ENCODE data around the gene LGALSL. TPM values are rescaled to one million over a fixed set of nuclear protein-coding genes. Genes with fewer than 3 reads are reported as not detected.
A peak's percentile ranks its signal among the peaks of the same experiment; 100 is the strongest.

Gene LGALSL
- total and polyA plus RNA-seq, 2 of the 13 experiments (the other 11 are each of a cell fraction or from before 2014, with no cell fraction given), result 15.4 to 20.0 TPM

DNA sequence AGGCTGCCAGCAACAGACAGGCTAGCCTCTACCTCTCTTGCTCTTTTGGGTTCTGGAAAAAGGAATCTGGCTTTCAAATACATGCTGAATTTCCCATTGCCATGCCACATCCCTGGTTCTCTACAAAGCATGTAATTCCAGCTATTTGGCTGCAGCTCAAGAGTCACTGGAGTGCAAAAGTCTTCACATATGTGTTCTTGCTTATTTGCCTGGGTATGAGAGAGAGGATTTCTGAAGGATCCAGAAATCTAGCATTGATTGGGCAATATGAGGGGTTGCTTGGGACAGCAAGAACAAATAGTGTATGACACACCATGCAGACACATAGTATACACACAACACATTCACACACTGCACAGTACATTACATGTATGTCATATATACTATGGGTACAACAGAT, 30.7 kb upstream of the LGALSL start:
- intact Hi-C loops (cut with micrococcal nuclease; ENCODE audit: unreplicated experiment), result no loop called here
- H3K9me3 ChIP-seq (ENCODE audit: low read length), result no peaks in the 10 kb centered on the region
- DNase-seq (ENCODE audit: low spot score) (no peak), ATAC-seq (no peak), FAIRE-seq (no peak)
- H2AFZ ChIP-seq (ENCODE audit: low read length), result no peak overlapping the region
- TF ChIP-seq HDAC1 (CRISPR knock-in tag; IDR thresholded peaks at IDR 0.05) (no peak), JUNB (CRISPR knock-in tag; IDR thresholded peaks at IDR 0.05; ENCODE audit: borderline replicate concordance) (no peak), SSRP1 (CRISPR knock-in tag; IDR thresholded peaks at IDR 0.05) (no peak), CEBPB (IDR thresholded peaks at IDR 0.05; ENCODE audit: borderline replicate concordance, low read depth, low read length) (peak; percentile 75; the same call in 1 of the 2 replicates)
- TF ChIP-seq, protein P1, sequence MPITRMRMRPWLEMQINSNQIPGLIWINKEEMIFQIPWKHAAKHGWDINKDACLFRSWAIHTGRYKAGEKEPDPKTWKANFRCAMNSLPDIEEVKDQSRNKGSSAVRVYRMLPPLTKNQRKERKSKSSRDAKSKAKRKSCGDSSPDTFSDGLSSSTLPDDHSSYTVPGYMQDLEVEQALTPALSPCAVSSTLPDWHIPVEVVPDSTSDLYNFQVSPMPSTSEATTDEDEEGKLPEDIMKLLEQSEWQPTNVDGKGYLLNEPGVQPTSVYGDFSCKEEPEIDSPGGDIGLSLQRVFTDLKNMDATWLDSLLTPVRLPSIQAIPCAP (CRISPR knock-in tag; IDR thresholded peaks at IDR 0.05; ENCODE audit: low read depth), result no peak
- TF ChIP-seq, protein P2, sequence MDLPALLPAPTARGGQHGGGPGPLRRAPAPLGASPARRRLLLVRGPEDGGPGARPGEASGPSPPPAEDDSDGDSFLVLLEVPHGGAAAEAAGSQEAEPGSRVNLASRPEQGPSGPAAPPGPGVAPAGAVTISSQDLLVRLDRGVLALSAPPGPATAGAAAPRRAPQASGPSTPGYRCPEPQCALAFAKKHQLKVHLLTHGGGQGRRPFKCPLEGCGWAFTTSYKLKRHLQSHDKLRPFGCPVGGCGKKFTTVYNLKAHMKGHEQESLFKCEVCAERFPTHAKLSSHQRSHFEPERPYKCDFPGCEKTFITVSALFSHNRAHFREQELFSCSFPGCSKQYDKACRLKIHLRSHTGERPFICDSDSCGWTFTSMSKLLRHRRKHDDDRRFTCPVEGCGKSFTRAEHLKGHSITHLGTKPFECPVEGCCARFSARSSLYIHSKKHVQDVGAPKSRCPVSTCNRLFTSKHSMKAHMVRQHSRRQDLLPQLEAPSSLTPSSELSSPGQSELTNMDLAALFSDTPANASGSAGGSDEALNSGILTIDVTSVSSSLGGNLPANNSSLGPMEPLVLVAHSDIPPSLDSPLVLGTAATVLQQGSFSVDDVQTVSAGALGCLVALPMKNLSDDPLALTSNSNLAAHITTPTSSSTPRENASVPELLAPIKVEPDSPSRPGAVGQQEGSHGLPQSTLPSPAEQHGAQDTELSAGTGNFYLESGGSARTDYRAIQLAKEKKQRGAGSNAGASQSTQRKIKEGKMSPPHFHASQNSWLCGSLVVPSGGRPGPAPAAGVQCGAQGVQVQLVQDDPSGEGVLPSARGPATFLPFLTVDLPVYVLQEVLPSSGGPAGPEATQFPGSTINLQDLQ (CRISPR knock-in tag; IDR thresholded peaks at IDR 0.05), result no peak
- TF ChIP-seq, protein P3, sequence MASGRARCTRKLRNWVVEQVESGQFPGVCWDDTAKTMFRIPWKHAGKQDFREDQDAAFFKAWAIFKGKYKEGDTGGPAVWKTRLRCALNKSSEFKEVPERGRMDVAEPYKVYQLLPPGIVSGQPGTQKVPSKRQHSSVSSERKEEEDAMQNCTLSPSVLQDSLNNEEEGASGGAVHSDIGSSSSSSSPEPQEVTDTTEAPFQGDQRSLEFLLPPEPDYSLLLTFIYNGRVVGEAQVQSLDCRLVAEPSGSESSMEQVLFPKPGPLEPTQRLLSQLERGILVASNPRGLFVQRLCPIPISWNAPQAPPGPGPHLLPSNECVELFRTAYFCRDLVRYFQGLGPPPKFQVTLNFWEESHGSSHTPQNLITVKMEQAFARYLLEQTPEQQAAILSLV (CRISPR knock-in tag; IDR thresholded peaks at IDR 0.05; ENCODE audit: borderline replicate concordance), result no peak
- ChIA-PET CTCF (ENCODE audit: low intra/inter-chr PET ratio, low total read pairs) (no interaction called here), POLR2A (no interaction called here)
- no peaks in the 10 kb centered on the region for H3K36me3 ChIP-seq (replicated peaks in 1 of 2; ENCODE audit: control insufficient read depth in 1 of 2, insufficient read depth in 2 of 2, low read length in 2 of 2)
- peaks cover 17% of the 10 kb centered on the region for H3K4me1 ChIP-seq (ENCODE audit: insufficient read depth, low read length)
- H3K27ac ChIP-seq (ENCODE audit: extremely low read length, insufficient read depth, low read length), result no peak overlapping the region
- BruUV-seq (replicated peaks), result no TSS peak
- H3K9ac ChIP-seq (ENCODE audit: insufficient read depth, low read depth, low read length), result no peak overlapping the region
- no peaks in the 10 kb centered on the region for H3K79me2 ChIP-seq (ENCODE audit: insufficient read depth, low read length)
- H3K4me3 ChIP-seq (replicated peaks in 1 of 3; ENCODE audit: insufficient read depth in 1 of 3, low read depth in 2 of 3, low read length in 3 of 3), result no peak overlapping the region
- no peaks in the 10 kb centered on the region for H3K27me3 ChIP-seq (ENCODE audit: control insufficient read depth in 1 of 2, insufficient read depth in 2 of 2, low read length in 2 of 2)
- in situ Hi-C loops (cut with HindIII; ENCODE audit: extremely low pct_ligation_motif_present, low pct_unique_long_range_greater_than_20kb), result no loop called here
- H4K20me1 ChIP-seq (ENCODE audit: insufficient read depth, low read length), result no peaks in the 10 kb centered on the region
- no peak overlapping the region for H3K4me2 ChIP-seq (ENCODE audit: low read depth, low read length)
